Mesenchymal stem cell (in vitro differentiated cells and primary cell): Measurements from ENCODE around the gene GJA3.

Experiments used
- DNase-seq: peaks from one replicate; pipeline ENCODE4 v3.0.0-alpha.2; 2013
- H2AFZ ChIP-seq: one replicate; pipeline ENCODE4 v1.6.1; 2013; ENCODE audit warnings: low read depth, mild to moderate bottlenecking, control low read depth, inconsistent platforms, low read length, moderate library complexity
- H2AK5ac ChIP-seq: 2 replicates; pipeline ENCODE4 v1.6.1; 2013; ENCODE audit warnings: low read length, moderate library complexity, mild to moderate bottlenecking, inconsistent platforms; ENCODE audit not compliant: severe bottlenecking
- H2BK120ac ChIP-seq: one replicate; pipeline ENCODE4 v1.6.1; 2013; ENCODE audit warnings: low read depth, mild to moderate bottlenecking, inconsistent platforms, low read length, moderate library complexity
- H2BK12ac ChIP-seq, 2 experiments: one replicate each; pipeline ENCODE4 v1.6.1; 2013; ENCODE audit warnings: inconsistent platforms in 2 of 2, low read length in 2 of 2, mild to moderate bottlenecking in 2 of 2, moderate library complexity in 2 of 2, control low read depth in 1 of 2
- H2BK15ac ChIP-seq: one replicate; pipeline ENCODE4 v1.6.1; 2013; ENCODE audit warnings: mild to moderate bottlenecking, low read depth, inconsistent platforms; ENCODE audit not compliant: poor library complexity, severe bottlenecking
- H2BK5ac ChIP-seq: 2 replicates; pipeline ENCODE4 v1.6.1; 2013; ENCODE audit warnings: low read depth, mild to moderate bottlenecking, low read length, control low read depth, inconsistent platforms; ENCODE audit not compliant: poor library complexity, severe bottlenecking
- H3K14ac ChIP-seq, 2 experiments: one replicate each; pipeline ENCODE4 v1.6.1; 2013; ENCODE audit warnings: inconsistent platforms in 2 of 2, low read length in 2 of 2, control low read depth in 1 of 2, mild to moderate bottlenecking in 1 of 2, moderate library complexity in 1 of 2
- H3K18ac ChIP-seq, 2 experiments: one replicate each; pipeline ENCODE4 v1.6.1; 2013; ENCODE audit warnings: inconsistent platforms in 2 of 2, low read length in 2 of 2, control low read depth in 1 of 2, low read depth in 1 of 2, mild to moderate bottlenecking in 1 of 2
- H3K23ac ChIP-seq, 2 experiments: one replicate each; pipeline ENCODE4 v1.6.1; 2013; ENCODE audit warnings: inconsistent platforms in 2 of 2, low read length in 2 of 2, mild to moderate bottlenecking in 2 of 2, moderate library complexity in 2 of 2, control low read depth in 1 of 2
- H3K27ac ChIP-seq: 2 replicates; pipeline ENCODE4 v1.5.1; 2013; ENCODE audit warnings: mild to moderate bottlenecking, moderate library complexity, low read length, control low read depth, inconsistent platforms; ENCODE audit not compliant: poor library complexity, severe bottlenecking
- H3K27me3 ChIP-seq, 2 experiments: 2 replicates each; pipeline versions ENCODE4 v1.6.1 to v1.7.0; 2013; ENCODE audit warnings: low read length in 2 of 2, mild to moderate bottlenecking in 2 of 2, moderate library complexity in 2 of 2, control low read depth in 1 of 2, inconsistent platforms in 1 of 2; ENCODE audit not compliant: control insufficient read depth in 1 of 2, insufficient read depth in 1 of 2
- H3K36me3 ChIP-seq, 2 experiments: 2 replicates each; pipeline versions ENCODE4 v1.6.1 to v1.7.0; 2013; ENCODE audit warnings: low read length in 2 of 2, control low read depth in 1 of 2, inconsistent platforms in 1 of 2, low read depth in 1 of 2, mild to moderate bottlenecking in 1 of 2; ENCODE audit not compliant: insufficient read depth in 2 of 2, control insufficient read depth in 1 of 2
- H3K4ac ChIP-seq, 2 experiments: one replicate each; pipeline ENCODE4 v1.6.1; 2013; ENCODE audit warnings: inconsistent platforms in 2 of 2, low read length in 2 of 2, mild to moderate bottlenecking in 2 of 2, moderate library complexity in 2 of 2, control low read depth in 1 of 2, low read depth in 1 of 2
- H3K4me1 ChIP-seq: 2 replicates; pipeline ENCODE4 v1.6.1; 2013; ENCODE audit warnings: low read depth, low read length, control low read depth; ENCODE audit not compliant: control insufficient read depth, insufficient read depth
- H3K4me2 ChIP-seq: 2 replicates; pipeline ENCODE4 v1.6.1; 2013; ENCODE audit warnings: low read length, mild to moderate bottlenecking, inconsistent platforms; ENCODE audit not compliant: poor library complexity, severe bottlenecking
- H3K4me3 ChIP-seq, 2 experiments: 2 replicates each; pipeline versions ENCODE4 v1.5.1 to v1.7.0; 2013; ENCODE audit warnings: low read length in 2 of 2, mild to moderate bottlenecking in 2 of 2, control low read depth in 1 of 2, low read depth in 1 of 2; ENCODE audit not compliant: insufficient read depth in 1 of 2
- H3K79me1 ChIP-seq: replicated peaks from 2 replicates; pipeline ENCODE4 v1.6.1; 2013; ENCODE audit warnings: mild to moderate bottlenecking, control low read depth, low read length, inconsistent platforms; ENCODE audit not compliant: poor library complexity, severe bottlenecking
- H3K9ac ChIP-seq: 2 replicates; pipeline ENCODE4 v1.7.0; 2013; ENCODE audit warnings: mild to moderate bottlenecking, low read length, moderate library complexity
- H3K9me3 ChIP-seq: 2 replicates; pipeline ENCODE4 v1.7.0; 2013; ENCODE audit warnings: mild to moderate bottlenecking, low read length; ENCODE audit not compliant: control insufficient read depth
- H4K8ac ChIP-seq: one replicate; pipeline ENCODE4 v1.6.1; 2013; ENCODE audit warnings: inconsistent platforms, mild to moderate bottlenecking, low read length, moderate library complexity
- H4K91ac ChIP-seq: one replicate; pipeline ENCODE4 v1.6.1; 2013; ENCODE audit warnings: mild to moderate bottlenecking, low read length, inconsistent platforms
- WGBS: methylation state at CpG from one replicate; pipeline ENCODE4 v1.1.7; 2013; ENCODE audit warnings: mixed read lengths; 5-methylcytosine and 5-hydroxymethylcytosine counted together

The GJA3 gene

GRCh38 chr13:20134732-20135131 is 26.1 kb downstream of the GJA3 start:
- WGBS: 83% methylated on average over 5 of the region's 8 CpGs

GRCh38 chr13:20132052-20132634 is 28.7 kb downstream of the GJA3 start:
- Histone ChIP-seq H2BK15ac (no peak overlapping the region), H2BK12ac (no peak overlapping the region), H3K4me1 (peaks cover 14% of the 10 kb centered on the region), H3K9ac (no peak overlapping the region), H4K8ac (no peak overlapping the region), H2BK120ac (no peak overlapping the region), H3K4me3 (no peak overlapping the region), H2BK5ac (no peak overlapping the region), H3K36me3 (no peaks in the 10 kb centered on the region), H3K27ac (no peak overlapping the region), H4K91ac (no peak overlapping the region), H3K27me3 (peaks cover 12 to 57% of the 10 kb centered on the region in 2 experiments), H3K18ac (no peak overlapping the region), H3K79me1 (no peaks in the 10 kb centered on the region), H3K4me2 (no peak overlapping the region), H2AFZ (no peak overlapping the region), H2AK5ac (no peak overlapping the region), H3K4ac (no peak overlapping the region), H3K23ac (no peak overlapping the region), H3K9me3 (no peaks in the 10 kb centered on the region), H3K14ac (no peak overlapping the region)
- DNase-seq: no peak
- 84% methylated on average over 10 of the region's 10 CpGs for WGBS

More at GRCh38 chr13:20134732-20135131, 26.1 kb downstream of the GJA3 start:
- no peak overlapping the region for H3K4ac ChIP-seq
- H2BK12ac ChIP-seq: no peak overlapping the region
- no peak overlapping the region for H3K4me2 ChIP-seq
- no peaks in the 10 kb centered on the region for H3K79me1 ChIP-seq
- H4K8ac ChIP-seq: no peak overlapping the region
- no peak overlapping the region for H3K4me3 ChIP-seq
- no peak overlapping the region for H3K9ac ChIP-seq
- H3K14ac ChIP-seq: no peak overlapping the region
- H2AK5ac ChIP-seq: no peak overlapping the region
- no peak overlapping the region for H4K91ac ChIP-seq
- H3K23ac ChIP-seq: no peak overlapping the region
- H3K36me3 ChIP-seq: no peaks in the 10 kb centered on the region
- H3K27me3 ChIP-seq: peaks cover 21 to 68% of the 10 kb centered on the region in 2 experiments
- H3K4me1 ChIP-seq: no peaks in the 10 kb centered on the region
- no peak overlapping the region for H2BK15ac ChIP-seq
- H2AFZ ChIP-seq: no peak overlapping the region
- no peak overlapping the region for H3K18ac ChIP-seq
- DNase-seq: no peak
- no peak overlapping the region for H2BK5ac ChIP-seq
- H2BK120ac ChIP-seq: no peak overlapping the region
- no peak overlapping the region for H3K27ac ChIP-seq
- no peaks in the 10 kb centered on the region for H3K9me3 ChIP-seq

GRCh38 chr13:20131057-20131832 is 29.6 kb downstream of the GJA3 start:
- no peak overlapping the region for H2BK12ac ChIP-seq
- H3K36me3 ChIP-seq: no peaks in the 10 kb centered on the region
- 85% methylated on average over 11 of the region's 11 CpGs for WGBS
- H3K4me3 ChIP-seq: no peak overlapping the region
- H2AFZ ChIP-seq: no peak overlapping the region
- no peaks in the 10 kb centered on the region for H3K79me1 ChIP-seq
- no peak overlapping the region for H4K91ac ChIP-seq
- H3K14ac ChIP-seq: no peak overlapping the region
- no peak for DNase-seq
- no peaks in the 10 kb centered on the region for H3K9me3 ChIP-seq
- H4K8ac ChIP-seq: no peak overlapping the region
- H3K4me2 ChIP-seq: no peak overlapping the region
- peaks cover 15% of the 10 kb centered on the region for H3K4me1 ChIP-seq
- H3K23ac ChIP-seq: no peak overlapping the region
- no peak overlapping the region for H3K9ac ChIP-seq
- H3K18ac ChIP-seq: no peak overlapping the region
- H3K27me3 ChIP-seq: peaks cover 12 to 48% of the 10 kb centered on the region in 2 experiments
- H2BK120ac ChIP-seq: no peak overlapping the region
- H2AK5ac ChIP-seq: no peak overlapping the region
- no peak overlapping the region for H3K27ac ChIP-seq
- no peak overlapping the region for H2BK5ac ChIP-seq
- no peak overlapping the region for H2BK15ac ChIP-seq
- H3K4ac ChIP-seq: no peak overlapping the region

GRCh38 chr13:20130652-20131051 is 30.2 kb downstream of the GJA3 start:
- H3K9ac ChIP-seq: no peak overlapping the region
- H3K4ac ChIP-seq: no peak overlapping the region
- no peak overlapping the region for H2BK12ac ChIP-seq
- WGBS: 96% methylated on average over 2 of the region's 2 CpGs
- no peak overlapping the region for H4K91ac ChIP-seq
- H2BK5ac ChIP-seq: no peak overlapping the region
- H2BK15ac ChIP-seq: no peak overlapping the region
- H3K27ac ChIP-seq: no peak overlapping the region
- H3K79me1 ChIP-seq: no peaks in the 10 kb centered on the region
- H2AK5ac ChIP-seq: no peak overlapping the region
- H2BK120ac ChIP-seq: no peak overlapping the region
- no peak overlapping the region for H2AFZ ChIP-seq
- no peak overlapping the region for H4K8ac ChIP-seq
- no peaks in the 10 kb centered on the region for H3K9me3 ChIP-seq
- peaks cover 15% of the 10 kb centered on the region for H3K4me1 ChIP-seq
- H3K4me2 ChIP-seq: no peak overlapping the region
- peaks cover 15 to 48% of the 10 kb centered on the region in 2 experiments for H3K27me3 ChIP-seq
- no peak overlapping the region for H3K23ac ChIP-seq
- DNase-seq: no peak
- no peak overlapping the region for H3K4me3 ChIP-seq
- no peak overlapping the region for H3K18ac ChIP-seq
- H3K14ac ChIP-seq: no peak overlapping the region
- no peaks in the 10 kb centered on the region for H3K36me3 ChIP-seq
